Inflammatory macrophage (primary cell): ENCODE results near the gene MKNK2.
"Not testable (repeated sequence)": the region's sequence is repeated elsewhere in the genome, so short reads cannot be mapped to it uniquely, and the experiment has no call there.

Source experiments
- DNase-seq, 2 donors: peaks; one replicate each; pipeline ENCODE4 v3.0.0-alpha.2; 2020 to 2022
- total RNA-seq, 18 experiments: gene quantifications; one replicate each; lab custom pipeline; 2026; ENCODE audit warnings: mixed read lengths in 6 of 18, inconsistent platforms in 2 of 18; lab: John Stamatoyannopoulos, UW

MKNK2 gene
- 14.5 to 53.3 (median 34.7) reads per million in 18 experiments for total RNA-seq

DNA sequence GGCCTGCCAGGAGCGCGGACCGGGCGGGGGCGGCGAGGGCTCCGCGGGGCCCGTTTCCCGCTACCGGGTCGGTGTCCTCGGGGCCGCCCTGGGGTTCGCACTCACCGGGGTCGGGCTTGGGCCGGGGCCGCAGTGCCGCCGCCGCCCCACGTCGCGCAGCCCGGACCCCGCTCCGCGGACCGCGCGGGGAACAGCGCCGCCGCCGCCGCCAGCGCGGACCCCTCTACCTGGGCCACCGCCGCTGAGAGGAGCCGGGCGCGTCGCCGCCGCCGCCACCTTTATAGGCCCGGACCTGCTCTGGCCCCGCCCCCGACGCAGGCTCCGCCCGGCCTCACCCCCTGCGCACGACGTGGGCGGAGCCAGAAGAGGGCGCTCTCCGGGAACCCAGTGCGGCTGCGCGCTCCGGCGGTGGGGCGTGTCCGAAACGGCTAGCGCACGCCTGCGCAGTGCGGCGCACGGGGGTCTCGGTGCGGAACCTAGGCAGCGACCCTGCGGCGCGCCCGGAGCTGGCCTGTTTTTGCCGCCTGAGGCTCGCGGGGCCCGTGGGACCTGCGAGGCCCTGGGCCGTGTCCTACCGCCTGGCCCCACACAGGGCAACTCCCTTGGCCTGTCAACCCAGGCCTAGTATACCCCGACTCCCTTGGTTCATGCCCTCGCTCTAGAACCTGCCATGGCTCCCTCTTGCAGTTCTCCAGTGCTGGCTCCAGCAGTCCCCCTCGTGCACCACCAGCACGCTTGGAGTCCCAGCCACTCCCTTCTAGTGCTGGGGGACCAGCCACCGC, at the start of gene MKNK2:
TSS of gene MKNK2 (minus strand) at position 254 of the 782 bp plus-strand sequence. CDS start 393 bp downstream, outside the sequence.
- peak; percentile 89 to 96 for DNase-seq

DNA sequence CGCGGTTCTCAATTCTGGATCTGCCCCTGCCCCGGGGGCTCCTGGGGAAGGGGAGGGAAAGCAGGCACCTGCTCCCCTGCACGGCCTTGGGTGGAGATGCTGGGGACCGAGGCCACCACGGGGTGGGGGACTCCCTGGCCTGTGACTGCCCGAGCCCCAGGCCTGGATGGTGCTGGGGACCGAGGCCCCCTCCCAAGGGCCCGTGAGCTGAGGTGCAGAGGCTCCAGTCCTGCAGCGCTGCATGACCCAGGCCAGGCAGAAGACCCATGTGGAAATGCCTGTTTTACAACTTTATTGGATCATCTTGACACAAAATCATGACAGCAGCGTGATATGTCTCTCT, 49.6 kb upstream of the MKNK2 start:
- no peak for DNase-seq

DNA sequence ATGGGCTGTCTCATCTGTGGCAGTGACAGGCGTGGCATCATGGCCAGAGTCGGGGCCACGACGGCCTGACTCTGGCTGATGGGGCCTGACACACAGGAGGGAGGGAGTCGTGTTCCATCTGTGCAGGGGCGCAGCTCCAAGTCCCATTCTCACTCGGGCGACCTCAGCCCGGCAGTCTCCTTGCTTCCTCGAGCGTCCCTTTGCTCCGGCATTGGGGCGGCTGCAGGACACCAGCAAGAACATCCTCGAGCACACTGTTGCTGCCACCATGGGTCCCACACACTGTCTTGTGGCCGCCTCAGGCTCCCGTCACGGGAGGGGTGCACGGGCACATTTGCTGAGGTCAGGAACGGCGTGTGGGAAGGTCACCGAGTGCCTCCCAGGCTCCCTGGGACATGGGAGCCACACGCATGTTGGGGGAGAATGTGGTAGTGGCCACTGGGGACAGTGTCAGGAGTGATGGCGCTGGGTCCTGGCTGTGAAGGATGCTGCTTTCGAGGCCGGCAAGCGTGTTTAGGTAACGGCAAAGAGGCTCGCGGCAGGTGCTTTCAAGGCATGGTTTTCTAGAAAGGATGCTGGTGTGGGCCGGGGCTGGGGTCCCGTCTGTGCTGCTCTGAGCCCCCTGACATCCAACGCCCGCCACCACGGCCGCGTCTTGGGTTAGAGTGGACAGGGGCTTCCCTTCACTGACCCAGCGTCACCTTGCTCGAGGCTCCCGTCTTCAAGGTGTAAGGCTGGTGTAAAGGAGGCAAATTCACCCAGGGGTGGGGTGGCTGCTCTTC, 49.1 kb upstream of the MKNK2 start:
- no peak for DNase-seq

DNA sequence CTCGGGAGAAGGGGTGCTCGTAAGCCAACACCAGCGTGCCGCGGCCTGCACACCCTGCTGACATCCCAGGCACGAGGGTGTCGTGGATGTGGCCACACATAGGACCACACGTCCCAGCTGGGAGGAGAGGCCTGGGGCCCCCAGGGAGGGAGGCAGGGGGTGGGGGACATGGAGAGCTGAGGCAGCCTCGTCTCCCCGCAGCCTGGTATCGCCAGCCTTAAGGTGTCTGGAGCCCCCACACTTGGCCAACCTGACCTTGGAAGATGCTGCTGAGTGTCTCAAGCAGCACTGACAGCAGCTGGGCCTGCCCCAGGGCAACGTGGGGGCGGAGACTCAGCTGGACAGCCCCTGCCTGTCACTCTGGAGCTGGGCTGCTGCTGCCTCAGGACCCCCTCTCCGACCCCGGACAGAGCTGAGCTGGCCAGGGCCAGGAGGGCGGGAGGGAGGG, 48.0 kb upstream of the MKNK2 start:
- no peak for DNase-seq

DNA sequence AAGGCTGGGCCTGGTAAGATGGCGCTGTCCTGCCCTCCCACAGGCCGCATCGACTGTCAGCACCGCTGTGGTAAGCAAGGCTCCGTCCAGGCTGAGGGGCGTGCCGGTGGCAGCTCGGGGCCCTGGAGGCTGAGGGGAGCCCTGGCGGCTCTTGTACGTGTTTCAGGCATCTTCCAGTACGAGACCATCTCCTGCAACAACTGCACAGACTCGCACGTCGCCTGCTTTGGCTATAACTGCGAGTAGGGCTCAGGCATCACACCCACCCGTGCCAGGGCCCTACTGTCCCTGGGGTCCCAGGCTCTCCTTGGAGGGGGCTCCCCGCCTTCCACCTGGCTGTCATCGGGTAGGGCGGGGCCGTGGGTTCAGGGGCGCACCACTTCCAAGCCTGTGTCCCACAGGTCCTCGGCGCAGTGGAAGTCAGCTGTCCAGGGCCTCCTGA, 46.9 kb upstream of the MKNK2 start:
- no peak for DNase-seq

DNA sequence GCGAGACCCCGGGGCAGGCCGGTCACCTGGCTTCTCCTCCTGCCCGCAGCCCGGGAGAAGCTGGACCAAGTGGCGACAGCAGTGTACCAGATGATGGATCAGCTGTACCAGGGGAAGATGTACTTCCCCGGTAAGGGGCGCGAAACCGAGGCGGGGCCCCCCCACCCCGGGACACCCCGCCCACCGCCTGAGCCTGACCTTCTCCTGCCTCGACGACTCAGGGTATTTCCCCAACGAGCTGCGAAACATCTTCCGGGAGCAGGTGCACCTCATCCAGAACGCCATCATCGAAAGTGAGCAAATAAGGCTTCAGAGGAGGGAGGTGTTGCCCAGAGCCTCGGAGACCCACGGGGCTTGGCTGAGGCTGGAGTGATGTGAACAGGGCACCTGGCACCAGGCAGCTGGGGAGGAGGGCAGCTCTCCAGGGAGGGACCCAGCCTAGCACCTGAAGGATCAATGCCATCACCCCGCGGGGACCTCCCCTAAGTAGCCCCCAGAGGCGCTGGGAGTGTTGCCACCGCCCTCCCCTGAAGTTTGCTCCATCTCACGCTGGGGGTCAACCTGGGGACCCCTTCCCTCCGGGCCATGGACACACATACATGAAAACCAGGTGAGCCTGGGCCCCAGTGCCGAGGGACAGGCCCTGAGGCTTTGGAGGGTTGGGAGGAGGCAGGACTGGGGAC, 46.3 kb upstream of the MKNK2 start:
- no peak for DNase-seq

DNA sequence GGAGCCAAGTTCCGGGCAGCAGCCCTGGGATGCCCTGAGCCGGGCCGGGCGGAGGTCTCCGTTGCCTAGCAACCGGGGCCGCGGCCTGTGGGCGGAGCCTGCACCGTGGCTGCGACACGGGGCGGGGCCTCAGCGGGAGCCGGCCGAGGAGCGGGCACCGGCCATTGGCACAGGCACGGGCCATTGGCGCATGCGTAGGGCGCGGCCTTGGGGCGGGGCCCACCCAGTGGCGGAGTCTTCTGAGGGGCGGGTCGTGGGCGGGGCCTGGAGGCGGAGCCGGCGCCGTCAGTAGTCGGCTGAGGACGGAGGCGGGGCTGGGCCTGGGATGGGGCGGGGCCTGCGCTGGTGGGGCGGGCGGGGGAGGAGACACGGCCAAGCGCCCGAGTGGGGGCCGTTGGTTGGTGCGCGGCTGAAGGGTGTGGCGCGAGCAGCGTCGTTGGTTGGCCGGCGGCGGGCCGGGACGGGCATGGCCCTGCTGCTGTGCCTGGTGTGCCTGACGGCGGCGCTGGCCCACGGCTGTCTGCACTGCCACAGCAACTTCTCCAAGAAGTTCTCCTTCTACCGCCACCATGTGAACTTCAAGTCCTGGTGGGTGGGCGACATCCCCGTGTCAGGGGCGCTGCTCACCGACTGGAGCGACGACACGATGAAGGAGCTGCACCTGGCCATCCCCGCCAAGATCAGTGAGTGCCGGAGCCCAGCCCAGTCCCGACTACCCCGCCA, 45.6 kb upstream of the MKNK2 start, which contains the start of gene IZUMO4:
TSS of gene IZUMO4 (plus strand) at position 436 of the 723 bp plus-strand sequence. CDS start at position 467, 31 bp downstream.
- DNase-seq: peak; percentile 98 to 99

DNA sequence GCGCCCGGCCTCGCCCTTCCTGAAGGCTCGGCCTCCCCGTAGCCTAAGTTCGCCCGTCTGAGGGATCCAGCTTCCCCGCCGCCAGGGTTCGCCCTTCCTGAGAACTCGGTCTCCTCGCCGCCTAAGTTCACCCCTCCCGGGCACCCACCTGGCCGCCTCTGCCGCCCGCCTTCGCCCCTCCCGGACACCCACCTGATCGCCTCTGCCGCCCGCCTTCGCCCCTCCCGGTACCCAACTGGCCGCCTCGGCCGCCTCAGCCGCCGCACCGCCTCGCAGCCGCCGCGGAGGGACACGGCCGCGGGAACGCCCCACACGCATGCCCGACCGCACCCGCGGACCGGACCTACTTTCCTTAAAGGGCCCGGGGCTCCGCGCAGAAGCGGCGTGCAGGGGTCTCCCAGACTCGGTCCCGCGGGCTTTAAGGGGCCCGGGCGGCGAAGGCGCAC, 45.0 kb upstream of the MKNK2 start, which contains the start of gene MOB3A:
TSS of gene MOB3A (minus strand) at position 293 of the 446 bp plus-strand sequence. CDS start 17,766 bp downstream, outside the sequence.
- peak in 1 of 2 donors; percentile 91 for DNase-seq

DNA sequence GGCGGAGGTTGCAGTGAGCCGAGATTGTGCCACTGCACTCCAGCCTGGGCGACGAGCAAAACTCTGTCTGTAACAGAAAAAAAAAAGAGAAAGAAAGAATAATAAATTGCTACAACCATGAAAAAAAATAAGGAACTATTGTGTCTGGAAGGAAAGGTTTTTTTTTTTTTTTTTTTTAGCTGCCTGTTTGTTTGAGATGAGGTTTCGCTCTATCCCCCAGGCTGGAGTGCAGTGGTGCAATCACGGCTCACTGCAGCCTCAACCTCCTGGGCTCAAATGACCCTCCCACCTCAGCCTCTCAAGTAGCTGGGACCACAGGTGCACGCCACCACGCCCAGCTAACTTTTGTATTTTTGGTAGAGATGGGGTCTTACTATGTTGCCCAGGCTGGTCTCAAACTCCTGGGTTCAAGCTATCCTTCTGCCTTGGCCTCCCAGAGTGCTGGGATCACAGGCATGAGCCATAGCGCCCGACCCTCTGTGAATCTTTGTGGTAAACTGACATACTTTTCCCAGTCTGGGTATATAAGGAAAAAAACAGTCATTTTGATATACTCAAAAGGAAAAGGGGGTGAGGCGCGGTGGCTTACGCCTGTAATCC, 41.0 kb upstream of the MKNK2 start:
- DNase-seq: peak in 1 of 2 donors; percentile 57

DNA sequence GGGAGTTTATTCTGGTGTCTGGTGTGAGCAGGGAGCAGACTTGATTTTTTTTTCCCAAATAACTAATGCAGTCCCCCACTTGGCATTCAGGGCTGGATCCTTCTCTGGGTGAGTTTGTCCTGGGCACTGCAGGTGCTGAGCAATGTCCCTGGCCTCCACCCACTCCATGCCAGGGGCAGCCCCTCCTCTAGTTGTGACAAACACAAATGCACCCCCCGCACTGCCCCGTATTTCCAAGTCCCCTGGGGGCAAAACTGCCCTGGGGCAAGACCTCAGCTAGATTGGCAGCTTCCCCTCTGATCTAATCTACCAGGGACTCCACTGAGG, 38.6 kb upstream of the MKNK2 start:
- no peak for DNase-seq

DNA sequence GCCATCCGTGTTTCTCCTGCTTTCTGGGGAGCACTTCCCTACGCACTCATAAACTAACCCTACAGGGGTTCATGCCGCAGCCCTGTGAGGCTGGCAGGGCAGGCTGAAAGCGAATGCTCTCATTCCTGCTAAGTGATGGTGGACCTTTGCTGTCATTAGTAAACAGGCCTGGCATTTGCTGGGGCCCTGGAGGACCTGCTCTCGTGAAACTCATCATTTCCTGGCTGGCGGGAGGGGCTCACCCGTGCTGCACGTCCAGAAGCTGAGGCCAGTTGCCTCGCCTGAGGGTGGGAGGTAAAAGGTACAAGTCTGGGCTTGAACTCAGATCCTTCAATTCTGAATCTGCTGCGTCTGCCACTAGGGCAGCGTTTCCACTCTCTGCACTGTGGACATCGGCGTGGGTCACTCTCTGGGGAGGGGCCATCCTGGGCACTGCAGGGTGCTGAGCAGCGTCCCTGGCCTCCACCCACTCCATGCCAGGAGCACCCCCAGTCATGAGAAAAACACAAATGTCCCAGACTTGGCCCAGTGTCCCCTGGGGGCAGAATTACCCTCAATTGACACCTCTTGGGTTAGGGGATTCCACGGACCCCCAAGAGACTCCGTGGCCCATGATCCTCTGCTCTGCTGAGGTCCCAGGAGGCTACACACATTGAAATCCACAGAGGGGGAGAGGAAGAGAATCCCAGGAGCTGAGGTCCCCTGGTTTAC, 38.1 kb upstream of the MKNK2 start:
- no peak for DNase-seq

DNA sequence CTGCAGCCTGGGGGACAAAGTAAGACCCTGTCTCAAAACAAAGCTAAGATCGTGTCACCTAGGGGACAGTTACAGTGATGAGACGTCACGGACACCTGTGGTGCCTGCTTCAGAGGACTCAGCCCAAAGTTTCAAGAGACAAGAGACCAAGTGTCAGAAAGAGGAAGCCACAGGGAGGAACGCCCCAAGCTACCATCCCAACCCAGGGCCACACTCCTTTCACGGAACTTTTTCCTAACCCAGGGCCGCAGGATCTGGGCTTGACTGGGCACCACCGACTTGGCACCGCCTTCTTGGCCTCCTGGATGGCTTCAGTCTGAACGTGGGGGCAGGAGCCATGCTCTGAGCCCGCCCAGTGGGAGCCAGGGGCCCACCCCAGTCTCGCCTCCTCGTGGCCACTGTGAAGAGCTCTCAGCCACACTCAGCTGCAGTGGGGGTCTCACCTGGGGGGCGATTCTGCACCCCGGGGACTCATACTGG, 36.6 kb upstream of the MKNK2 start:
- peak; percentile 51 to 54 for DNase-seq

DNA sequence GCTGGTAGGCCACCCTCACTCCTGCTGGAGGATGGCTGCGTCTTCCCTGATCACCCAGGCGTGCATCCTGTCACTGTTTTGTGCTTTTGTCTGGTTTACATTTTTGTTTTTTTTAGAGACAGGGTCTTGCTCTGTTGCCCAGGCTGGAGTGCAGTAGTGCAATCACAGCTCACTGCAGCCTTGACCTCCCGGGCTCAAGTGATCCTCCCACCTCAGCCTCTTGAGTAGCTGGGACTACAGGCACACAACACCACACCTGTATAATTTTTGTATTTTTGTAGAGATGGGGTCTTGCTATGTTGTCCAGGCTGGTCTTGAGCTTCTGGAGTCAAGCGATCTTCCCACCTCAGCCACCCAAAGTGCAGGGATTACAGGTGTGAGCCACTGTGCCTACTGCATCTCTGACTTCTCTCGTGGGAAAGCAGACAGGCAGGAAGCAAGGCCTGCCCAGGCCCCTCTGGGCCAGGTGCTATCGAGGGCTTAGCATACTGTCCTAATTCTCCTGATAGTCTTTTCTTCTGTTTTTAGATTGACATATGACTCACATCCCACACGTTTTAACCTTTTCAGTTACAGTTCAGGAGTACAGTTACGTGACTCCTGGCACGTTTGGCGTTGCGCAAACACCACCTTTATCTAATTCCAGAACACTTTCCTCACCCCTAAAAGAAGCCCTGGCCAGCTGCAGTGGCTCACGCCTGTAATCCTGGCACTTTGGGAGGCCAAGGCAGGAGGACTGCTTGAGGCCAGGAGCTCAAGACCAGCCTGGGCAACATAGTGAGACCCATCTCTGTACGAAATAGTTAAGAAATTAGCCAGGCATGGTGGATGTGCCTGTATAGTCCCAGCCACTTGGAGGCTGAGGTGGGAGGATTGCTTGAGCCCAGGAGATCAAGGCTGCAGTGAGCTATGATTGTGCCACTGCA, 35.9 kb upstream of the MKNK2 start:
- not testable (repeated sequence) for DNase-seq

DNA sequence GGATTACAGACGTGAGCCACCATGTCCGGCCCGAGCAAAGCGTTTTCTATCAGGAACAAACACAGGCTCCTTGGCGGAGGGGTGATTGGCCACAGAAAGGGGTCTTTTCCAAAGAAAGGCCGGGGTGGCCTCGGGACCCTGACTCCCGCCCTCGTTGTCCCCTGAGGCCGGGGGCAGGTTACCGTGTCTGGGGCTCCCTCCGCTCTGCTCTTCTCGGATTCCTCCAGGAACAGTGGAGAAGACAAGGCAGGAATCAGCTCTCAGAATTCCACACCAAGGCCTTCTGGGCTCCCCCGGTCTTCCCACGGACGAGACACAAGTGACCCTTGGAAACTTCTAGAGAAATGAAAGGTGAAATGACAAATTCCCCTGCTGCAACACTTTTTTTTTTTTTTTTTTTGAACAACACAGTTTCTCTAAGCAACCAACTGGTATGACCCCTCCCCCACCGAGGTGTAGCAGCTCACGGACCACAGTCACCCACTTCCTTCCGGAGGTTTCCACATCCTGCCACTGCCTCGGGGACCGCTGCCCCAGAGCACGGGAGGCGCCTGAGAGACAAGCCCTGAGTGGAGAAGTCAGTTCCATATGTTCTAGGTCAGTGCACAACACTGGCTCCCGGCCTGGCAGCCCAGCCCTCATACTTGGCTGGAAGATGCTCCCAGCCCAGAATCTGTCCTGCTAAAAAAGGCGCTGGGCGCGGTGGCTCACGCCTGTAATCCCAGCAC, 34.1 kb upstream of the MKNK2 start:
- peak; percentile 93 to 94 for DNase-seq

DNA sequence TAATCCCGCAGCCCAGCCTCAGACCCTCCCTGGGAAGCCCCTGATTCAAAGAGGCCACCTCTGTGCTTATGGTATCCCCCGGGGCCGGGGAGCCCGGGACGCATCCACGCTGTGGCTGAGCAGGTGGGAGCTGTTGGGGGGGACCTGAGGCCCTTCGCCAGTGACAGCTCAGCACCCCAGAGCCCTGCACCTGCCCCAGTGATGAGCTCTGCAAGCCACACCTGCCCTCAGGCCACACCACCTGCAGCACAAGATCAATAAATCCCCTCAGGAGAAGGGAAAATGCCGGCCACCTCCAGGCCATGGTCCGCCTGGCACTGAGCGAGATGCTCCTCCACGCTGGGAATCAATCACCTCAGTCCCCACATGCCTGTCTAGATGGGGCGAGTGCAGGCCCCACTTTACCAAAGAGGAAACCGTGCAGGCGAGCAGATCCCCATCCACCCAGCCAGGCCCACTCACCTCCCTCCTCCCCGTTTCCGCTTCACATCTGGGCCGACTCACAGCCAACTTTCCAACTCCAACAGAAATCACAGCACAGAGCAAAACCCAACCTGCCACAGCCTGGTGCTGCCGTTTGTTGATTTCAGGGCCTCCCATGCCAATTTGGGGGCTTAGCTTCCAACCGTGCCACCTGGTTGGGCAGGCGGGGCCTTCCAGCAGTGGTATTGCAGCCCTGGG, 32.3 kb upstream of the MKNK2 start:
- DNase-seq: peak; percentile 20 to 63

DNA sequence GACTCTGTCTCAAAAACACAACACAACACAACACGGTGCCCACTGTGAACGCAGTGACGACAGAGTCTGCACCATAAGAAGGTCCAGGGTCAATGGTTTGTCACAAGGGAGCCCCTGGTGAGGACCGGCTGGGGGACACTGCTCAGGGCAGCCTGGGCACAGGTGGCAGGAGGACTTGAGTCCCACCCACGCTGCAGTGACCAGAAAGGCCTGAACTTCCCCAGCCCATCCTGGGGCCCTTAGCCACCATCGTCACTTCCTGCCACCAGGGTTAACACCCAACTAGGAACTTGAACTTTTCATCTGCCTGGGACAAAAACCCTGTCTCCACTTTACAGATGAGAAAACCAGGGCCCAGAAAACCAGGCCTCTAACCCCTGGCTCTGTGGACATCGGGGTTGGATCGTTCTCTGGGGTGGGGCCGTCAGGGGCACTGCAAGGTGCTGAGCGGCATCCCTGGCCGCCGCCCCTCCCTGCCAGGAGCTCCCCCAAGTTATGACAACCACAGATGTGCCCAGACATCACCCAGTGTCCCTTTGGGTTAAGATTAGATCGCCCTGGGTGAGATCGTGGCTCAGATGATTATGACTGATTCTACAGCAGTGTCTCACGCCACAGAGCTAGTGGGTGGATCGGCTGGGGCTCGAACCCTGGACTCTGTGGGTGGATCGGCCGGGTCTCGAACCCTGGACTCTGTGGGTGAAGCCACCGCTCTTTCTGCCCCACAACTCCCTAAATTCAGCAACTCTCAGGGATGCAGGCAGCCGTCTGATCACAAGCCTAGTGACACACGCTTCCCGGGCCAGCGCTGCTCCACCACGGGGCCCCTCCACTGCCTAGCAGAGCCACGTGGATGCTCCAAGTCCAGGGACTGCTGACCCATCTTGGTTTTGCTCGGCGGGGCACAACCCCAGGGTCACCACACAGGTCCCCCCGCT, 31.1 kb upstream of the MKNK2 start:
- peak; percentile 87 to 90 for DNase-seq

DNA sequence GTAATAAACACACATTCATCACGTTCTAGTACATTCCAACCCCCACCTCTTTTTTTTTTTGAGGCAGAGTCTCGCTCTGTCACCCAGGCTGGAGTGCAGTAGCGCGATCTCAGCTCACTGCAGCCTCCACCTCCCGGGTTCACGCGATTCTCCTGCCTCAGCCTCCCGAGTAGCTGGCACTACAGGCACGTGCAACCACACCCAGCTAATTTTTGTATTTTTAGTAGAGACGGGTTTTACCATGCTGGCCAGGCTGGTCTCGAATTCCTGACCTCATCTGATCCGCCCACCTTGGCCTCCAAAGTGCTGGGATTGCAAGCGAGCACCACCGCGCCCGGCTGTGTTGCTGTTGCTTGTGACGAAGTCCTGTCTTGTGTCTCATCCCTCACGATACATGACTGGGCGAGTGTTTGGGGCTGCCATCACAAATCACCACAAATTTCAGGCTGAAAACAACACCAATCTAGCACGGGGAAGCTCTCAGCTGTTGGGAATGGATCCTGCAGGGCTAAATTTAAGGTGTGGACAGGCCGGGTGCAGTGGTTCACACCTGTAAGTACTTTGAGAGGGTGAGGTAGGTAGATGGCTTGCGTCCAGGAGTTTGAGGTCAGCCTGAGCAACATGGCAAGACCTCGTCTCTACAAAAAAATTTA, 29.4 kb upstream of the MKNK2 start:
- peak; percentile 18 to 55 for DNase-seq
